T-cell (primary cell): ENCODE results near the gene COL6A3. TPM values are rescaled to one million over a fixed set of nuclear protein-coding genes. Genes with fewer than 3 reads are reported as not detected.
A peak's percentile ranks its signal among the peaks of the same experiment; 100 is the strongest.

Experiments used
- ATAC-seq, 4 experiments: fragments of 200-7000 bp in 3 of 4; fragments of 150-1000 bp in 1 of 4; cut with Tn5 transposase; replicated peaks in 1 of 4; 1 replicate in 3 of 4; 2 replicates in 1 of 4; pipeline ENCODE4 v1.10.0; 2021; ENCODE audit warnings: moderate library complexity in 3 of 4, mild to moderate bottlenecking in 2 of 4, moderate number of reproducible peaks in 1 of 4
- CTCF ChIA-PET, 2 donors: fragments of 300-600 bp; sonication (Branson Sonifier 250); formaldehyde crosslinking; loops; one replicate each; lab custom pipeline; 2022; ENCODE audit warnings: antibody characterized with exemption in 2 of 2; lab: Charles Lee
- POLR2A ChIA-PET, 2 donors: fragments of 300-600 bp; sonication (Branson Sonifier 250); formaldehyde crosslinking; loops; one replicate each; lab custom pipeline; 2022; ENCODE audit warnings: antibody characterized with exemption in 2 of 2; lab: Charles Lee
- DNase-seq, 35 experiments: peaks; one replicate each; pipeline versions ENCODE4 v3.0.0 to v3.0.0-alpha.2; 2013 to 2023
- H3K27ac ChIP-seq: one replicate; pipeline ENCODE4 v1.5.1; 2013; ENCODE audit warnings: low read length
- H3K27me3 ChIP-seq, 2 experiments: replicated peaks in 1 of 2; 1 replicate in 1 of 2; 2 replicates in 1 of 2; pipeline versions ENCODE4 v1.6.1 to v1.7.0; 2013; ENCODE audit warnings: low read length in 1 of 2, mixed read lengths in 1 of 2; ENCODE audit not compliant: control insufficient read depth in 2 of 2, insufficient read depth in 2 of 2; ENCODE audit errors: extremely low read depth in 1 of 2
- H3K36me3 ChIP-seq, 2 donors: 1 replicate in 1 of 2; 2 replicates in 1 of 2; pipeline versions ENCODE4 v1.6.1 to v1.7.0; 2013; ENCODE audit warnings: low read length in 1 of 2; ENCODE audit not compliant: control insufficient read depth in 2 of 2, insufficient read depth in 1 of 2; ENCODE audit errors: extremely low read depth in 1 of 2
- H3K4me1 ChIP-seq, 2 experiments: 1 replicate in 1 of 2; 2 replicates in 1 of 2; pipeline versions ENCODE4 v1.6.1 to v1.7.0; 2013; ENCODE audit warnings: low read length in 2 of 2, mixed read lengths in 1 of 2; ENCODE audit not compliant: insufficient read depth in 2 of 2, control insufficient read depth in 1 of 2; ENCODE audit errors: extremely low read depth in 1 of 2
- H3K4me3 ChIP-seq, 2 donors: 1 replicate in 1 of 2; 2 replicates in 1 of 2; pipeline versions ENCODE4 v1.5.1 to v1.7.0; 2013; ENCODE audit warnings: mild to moderate bottlenecking in 2 of 2, low read length in 1 of 2, moderate library complexity in 1 of 2; ENCODE audit not compliant: control insufficient read depth in 1 of 2; ENCODE audit errors: extremely low read depth in 1 of 2
- H3K9me3 ChIP-seq: 2 replicates; pipeline ENCODE4 v1.7.0; 2013
- H3K27ac Mint-ChIP-seq, 2 donors: one replicate each; pipeline ENCODE4 v1.8.0; 2020 to 2021; ENCODE audit warnings: mild to moderate bottlenecking in 2 of 2, mixed read lengths in 2 of 2
- H3K27me3 Mint-ChIP-seq, 2 donors: one replicate each; pipeline ENCODE4 v1.8.0; 2021 to 2022; ENCODE audit warnings: mixed read lengths in 2 of 2
- H3K36me3 Mint-ChIP-seq: one replicate; pipeline ENCODE4 v1.8.0; 2021; ENCODE audit warnings: mixed read lengths
- H3K4me1 Mint-ChIP-seq, 3 donors: one replicate each; pipeline ENCODE4 v1.8.0; 2020 to 2022; ENCODE audit warnings: mixed read lengths in 3 of 3, mild to moderate bottlenecking in 1 of 3
- H3K4me3 Mint-ChIP-seq, 3 donors: one replicate each; pipeline ENCODE4 v1.8.0; 2020 to 2022; ENCODE audit warnings: mild to moderate bottlenecking in 3 of 3, mixed read lengths in 3 of 3, moderate library complexity in 3 of 3
- H3K9me3 Mint-ChIP-seq, 3 donors: one replicate each; pipeline ENCODE4 v1.8.0; 2020 to 2022; ENCODE audit warnings: mixed read lengths in 3 of 3
- WGBS: methylation state at CpG from one replicate; pipeline ENCODE4 v1.1.5; 2013; ENCODE audit warnings: missing lambda C conversion rate; ENCODE audit not compliant: insufficient coverage; 5-methylcytosine and 5-hydroxymethylcytosine counted together
- total RNA-seq, 35 experiments: library from RNA in 6 of 35; stranded (reverse) in 6 of 35; fragments of 120-200 nt in 1 of 35; gene quantifications; one replicate each; pipeline versions ENCODE4 v1.2.1 to v1.2.4 and lab custom pipeline; 2013 to 2026

Gene COL6A3
- total RNA-seq, 5 donors from 2014 or later (not counting 1 experiment from before 2014, with no cell fraction given) = 1.5 to 2.9 (median 2.5) TPM

GRCh38 chr2:237297421-237298150 is 116.4 kb downstream of the COL6A3 start:
- H3K27me3 Mint-ChIP-seq = peaks cover 12 to 15% of the 10 kb centered on the region in 2 donors
- Histone ChIP-seq H3K4me1 (no peaks in the 10 kb centered on the region), H3K36me3 (no peaks in the 10 kb centered on the region), H3K27me3 (peaks cover 0 to 12% of the 10 kb centered on the region in 2 experiments), H3K4me3 (no peak overlapping the region), H3K27ac (no peak overlapping the region), H3K9me3 (no peaks in the 10 kb centered on the region)
- H3K36me3 Mint-ChIP-seq = no peaks in the 10 kb centered on the region
- peaks cover 2 to 7% (median 4%) of the 10 kb centered on the region in 3 donors for H3K9me3 Mint-ChIP-seq
- no peak overlapping the region for H3K4me3 Mint-ChIP-seq
- WGBS = 81% methylated on average over 3 of the region's 6 CpGs
- ChIA-PET POLR2A (no interaction called here), CTCF (no interaction called here)
- H3K4me1 Mint-ChIP-seq = no peaks in the 10 kb centered on the region
- H3K27ac Mint-ChIP-seq = no peak overlapping the region
- ATAC-seq (no peak), DNase-seq (no peak)

DNA sequence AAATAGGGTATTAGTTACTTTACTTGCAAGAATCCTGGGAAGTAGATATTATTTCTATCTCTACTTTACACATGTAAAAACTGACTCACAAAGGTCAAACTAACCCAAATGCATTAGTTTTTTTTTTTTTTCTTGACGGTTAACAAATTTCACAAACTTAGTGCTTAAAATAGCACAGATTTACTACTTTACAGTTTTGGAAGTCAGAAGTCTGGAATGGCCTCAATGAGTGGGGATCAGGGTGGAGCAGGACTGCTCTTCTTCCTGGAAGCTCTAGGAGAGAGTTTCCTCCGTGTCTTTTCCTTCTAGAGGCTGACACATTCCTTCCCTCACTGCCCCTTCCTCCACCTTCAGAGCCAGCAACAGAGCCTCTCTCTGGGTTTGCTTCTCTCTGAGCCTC is 117.2 kb downstream of the COL6A3 start:
- no peak overlapping the region for H3K4me3 ChIP-seq
- no peak overlapping the region for H3K27ac ChIP-seq
- peaks cover 2% of the 10 kb centered on the region for H3K9me3 ChIP-seq
- H3K27me3 ChIP-seq = peaks cover 0 to 12% of the 10 kb centered on the region in 2 experiments
- no peaks in the 10 kb centered on the region for H3K4me1 ChIP-seq
- Mint-ChIP-seq H3K27ac (no peak overlapping the region), H3K4me1 (peaks cover 0 to under 1% (median 0%) of the 10 kb centered on the region in 3 donors), H3K27me3 (peaks cover 12 to 15% of the 10 kb centered on the region in 2 donors), H3K4me3 (no peak overlapping the region), H3K9me3 (peaks cover 0 to 4% (median 4%) of the 10 kb centered on the region in 3 donors), H3K36me3 (no peaks in the 10 kb centered on the region)
- ATAC-seq (no peak), DNase-seq (no peak)
- WGBS = no CpG with 5 or more reads among the region's 2 CpGs
- ChIA-PET POLR2A (no interaction called here), CTCF (no interaction called here)
- H3K36me3 ChIP-seq = no peaks in the 10 kb centered on the region

GRCh38 chr2:237295889-237296480 is 118.0 kb downstream of the COL6A3 start:
- no peak overlapping the region for H3K4me3 ChIP-seq
- Mint-ChIP-seq H3K9me3 (peaks cover 0 to 4% (median 4%) of the 10 kb centered on the region in 3 donors), H3K27me3 (peaks cover 19 to 23% of the 10 kb centered on the region in 2 donors), H3K4me3 (no peak overlapping the region), H3K36me3 (no peaks in the 10 kb centered on the region), H3K27ac (no peak overlapping the region), H3K4me1 (peaks cover 7 to 8% (median 8%) of the 10 kb centered on the region in 3 donors)
- no peaks in the 10 kb centered on the region for H3K4me1 ChIP-seq
- peaks cover 2% of the 10 kb centered on the region for H3K9me3 ChIP-seq
- no peaks in the 10 kb centered on the region for H3K36me3 ChIP-seq
- H3K27ac ChIP-seq = no peak overlapping the region
- WGBS = 97% methylated on average over 7 of the region's 10 CpGs
- ChIA-PET POLR2A (no interaction called here), CTCF (no interaction called here)
- ATAC-seq = no peak
- peaks cover 0 to 16% of the 10 kb centered on the region in 2 experiments for H3K27me3 ChIP-seq
- no peak for DNase-seq

- CTCF ChIA-PET = interaction anchor here in 1 of 2 donors (0.6 kb wide), 1 partner anchor 24 kb away, joined by 5 read pairs; no protein-coding TSS in a partner anchor
- WGBS = 60% methylated on average over 1 of the region's 1 CpG
- H3K4me1 Mint-ChIP-seq = peaks cover 9 to 14% (median 9%) of the 10 kb centered on the region in 3 donors
Observed at GRCh38 chr2:237294460-237294859, 119.5 kb downstream of the COL6A3 start.

GRCh38 chr2:237293978-237294377 is 120.0 kb downstream of the COL6A3 start:
- ATAC-seq (no peak), DNase-seq (no peak)
- H3K4me3 Mint-ChIP-seq = no peak overlapping the region
- no peaks in the 10 kb centered on the region for H3K36me3 ChIP-seq
- peaks cover 9 to 14% (median 9%) of the 10 kb centered on the region in 3 donors for H3K4me1 Mint-ChIP-seq
- peaks cover 0 to 4% (median 4%) of the 10 kb centered on the region in 3 donors for H3K9me3 Mint-ChIP-seq
- H3K9me3 ChIP-seq = peaks cover 2% of the 10 kb centered on the region
- no peak overlapping the region for H3K27ac ChIP-seq
- no peak overlapping the region for H3K4me3 ChIP-seq
- WGBS = no CpG with 5 or more reads among the region's 1 CpG
- H3K27ac Mint-ChIP-seq = no peak overlapping the region
- peaks cover 2 to 22% of the 10 kb centered on the region in 2 experiments for H3K27me3 ChIP-seq
- H3K36me3 Mint-ChIP-seq = no peaks in the 10 kb centered on the region
- peaks cover 0 to 2% of the 10 kb centered on the region in 2 experiments for H3K4me1 ChIP-seq
- POLR2A ChIA-PET = no interaction called here
- CTCF ChIA-PET = interaction anchor here in 1 of 2 donors (0.6 kb wide), 1 partner anchor 24 kb away, joined by 5 read pairs; no protein-coding TSS in a partner anchor
- peaks cover 29 to 31% of the 10 kb centered on the region in 2 donors for H3K27me3 Mint-ChIP-seq

More at GRCh38 chr2:237294460-237294859, 119.5 kb downstream of the COL6A3 start:
- no peaks in the 10 kb centered on the region for H3K36me3 ChIP-seq
- H3K4me1 ChIP-seq = peaks cover 0 to 2% of the 10 kb centered on the region in 2 experiments
- H3K9me3 ChIP-seq = peaks cover 2% of the 10 kb centered on the region
- no peaks in the 10 kb centered on the region for H3K36me3 Mint-ChIP-seq
- peaks cover 25 to 26% of the 10 kb centered on the region in 2 donors for H3K27me3 Mint-ChIP-seq
- no peak overlapping the region for H3K27ac ChIP-seq
- H3K9me3 Mint-ChIP-seq = peaks cover 0 to 4% (median 4%) of the 10 kb centered on the region in 3 donors
- DNase-seq (no peak), ATAC-seq (no peak)
- POLR2A ChIA-PET = no interaction called here
- peaks cover 2 to 20% of the 10 kb centered on the region in 2 experiments for H3K27me3 ChIP-seq
- H3K27ac Mint-ChIP-seq = no peak overlapping the region
- H3K4me3 ChIP-seq = no peak overlapping the region
- no peak overlapping the region for H3K4me3 Mint-ChIP-seq

DNA sequence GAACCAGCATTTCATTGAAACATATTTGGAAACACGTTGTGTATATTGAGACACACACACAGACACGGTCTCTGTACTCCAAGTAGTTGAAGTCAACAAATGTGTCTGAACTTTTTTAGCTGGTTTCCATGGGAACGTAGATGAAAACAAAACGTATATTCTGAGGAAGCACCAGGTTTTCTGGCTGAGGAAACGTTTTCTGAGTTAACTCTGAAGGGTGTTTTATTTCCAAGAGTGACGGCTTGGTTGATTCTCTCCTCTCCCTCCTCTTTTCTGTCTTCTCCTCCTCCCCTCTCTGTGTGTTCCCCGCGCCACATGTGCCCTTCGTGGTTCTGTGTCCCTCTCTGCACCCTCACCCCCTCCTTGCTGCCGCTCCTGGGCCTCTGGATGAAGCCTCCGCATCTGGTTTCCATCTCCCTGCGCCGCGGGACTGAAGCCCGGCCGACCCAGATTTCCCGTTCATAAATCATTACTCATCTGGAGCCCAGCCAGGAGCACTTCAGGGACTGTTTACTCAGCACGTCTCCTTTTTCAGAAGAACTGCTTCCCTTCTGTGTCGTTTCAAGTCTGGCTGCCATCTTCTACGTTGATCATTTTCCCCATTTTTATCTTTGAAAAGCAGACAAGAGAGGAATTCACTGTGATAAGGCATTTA is 122.7 kb downstream of the COL6A3 start:
- H3K27ac ChIP-seq = no peak overlapping the region
- peak overlapping the region; percentile 44 to 75 (median 62) for H3K4me3 Mint-ChIP-seq
- peaks cover 0 to 4% (median 4%) of the 10 kb centered on the region in 3 donors for H3K9me3 Mint-ChIP-seq
- ATAC-seq = peak in 2 of 4 experiments; percentile 34 to 49
- H3K9me3 ChIP-seq = peaks cover 2% of the 10 kb centered on the region
- H3K27ac Mint-ChIP-seq = no peak overlapping the region
- ChIA-PET CTCF (no interaction called here), POLR2A (no interaction called here)
- no peaks in the 10 kb centered on the region for H3K36me3 ChIP-seq
- peak overlapping the region in 1 of 2 donors; percentile 3 for H3K4me3 ChIP-seq
- DNase-seq = peak in 7 of 35 experiments; percentile 0 to 27 (median 4)
- no peaks in the 10 kb centered on the region for H3K36me3 Mint-ChIP-seq
- H3K4me1 Mint-ChIP-seq = peaks cover 9 to 14% (median 9%) of the 10 kb centered on the region in 3 donors
- H3K27me3 ChIP-seq = peaks cover 2 to 18% of the 10 kb centered on the region in 2 experiments
- H3K27me3 Mint-ChIP-seq = peaks cover 40% of the 10 kb centered on the region in 2 donors
- H3K4me1 ChIP-seq = peaks cover 0 to 2% of the 10 kb centered on the region in 2 experiments
- WGBS = 3% methylated on average over 13 of the region's 20 CpGs
